Gastroesophageal sphincter (tissue), 3 donors: ENCODE results near the gene ZNF512B.

Experiments used
- EP300 ChIP-seq: sonication (generic); formaldehyde crosslinking; IDR thresholded peaks from one replicate; pipeline ENCODE4 v1.6.1; 2017; ENCODE audit warnings: antibody characterized with exemption, mild to moderate bottlenecking
- POLR2A ChIP-seq, 2 donors: fragments of 450-650 bp; IDR thresholded peaks; one replicate each; pipeline ENCODE4 v1.6.1; 2017; ENCODE audit warnings: antibody characterized with exemption in 2 of 2, mild to moderate bottlenecking in 2 of 2, moderate library complexity in 1 of 2
- POLR2AphosphoS5 ChIP-seq: sonication (generic); formaldehyde crosslinking; IDR thresholded peaks from one replicate; pipeline ENCODE4 v1.6.1; 2017; ENCODE audit warnings: antibody characterized with exemption
- TF ChIP-seq, protein P1 (sequence below), 4 experiments: fragments of 200-600 bp in 2 of 4; fragments of 450-650 bp in 2 of 4; sonication (generic) in 1 of 4; IDR thresholded peaks; one replicate each; pipeline ENCODE4 v1.5.1; 2017 to 2019; ENCODE audit warnings: antibody characterized with exemption in 4 of 4, mild to moderate bottlenecking in 2 of 4, moderate library complexity in 2 of 4

GRCh38 chr20:63939061-63939935 lies 30.4 kb downstream of the ZNF512B start:
- TF ChIP-seq, protein P1, sequence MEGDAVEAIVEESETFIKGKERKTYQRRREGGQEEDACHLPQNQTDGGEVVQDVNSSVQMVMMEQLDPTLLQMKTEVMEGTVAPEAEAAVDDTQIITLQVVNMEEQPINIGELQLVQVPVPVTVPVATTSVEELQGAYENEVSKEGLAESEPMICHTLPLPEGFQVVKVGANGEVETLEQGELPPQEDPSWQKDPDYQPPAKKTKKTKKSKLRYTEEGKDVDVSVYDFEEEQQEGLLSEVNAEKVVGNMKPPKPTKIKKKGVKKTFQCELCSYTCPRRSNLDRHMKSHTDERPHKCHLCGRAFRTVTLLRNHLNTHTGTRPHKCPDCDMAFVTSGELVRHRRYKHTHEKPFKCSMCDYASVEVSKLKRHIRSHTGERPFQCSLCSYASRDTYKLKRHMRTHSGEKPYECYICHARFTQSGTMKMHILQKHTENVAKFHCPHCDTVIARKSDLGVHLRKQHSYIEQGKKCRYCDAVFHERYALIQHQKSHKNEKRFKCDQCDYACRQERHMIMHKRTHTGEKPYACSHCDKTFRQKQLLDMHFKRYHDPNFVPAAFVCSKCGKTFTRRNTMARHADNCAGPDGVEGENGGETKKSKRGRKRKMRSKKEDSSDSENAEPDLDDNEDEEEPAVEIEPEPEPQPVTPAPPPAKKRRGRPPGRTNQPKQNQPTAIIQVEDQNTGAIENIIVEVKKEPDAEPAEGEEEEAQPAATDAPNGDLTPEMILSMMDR (IDR thresholded peaks at IDR 0.05), result no peak
- TF ChIP-seq EP300 (no peak), POLR2A (IDR thresholded peaks at IDR 0.05) (no peak), POLR2AphosphoS5 (no peak)
